ENCODE data around the gene GBA3.

The GBA3 gene

GRCh38 chr4:22689428-22689827 is 3.3 kb upstream of the GBA3 start:
- TF ChIP-seq CTCF (IDR thresholded peaks at IDR 0.05; ENCODE audit: extremely low read depth, missing control alignments) = no peak
- no peak for DNase-seq (ENCODE audit: low spot score)

- no peak for DNase-seq (ENCODE audit: low spot score)
- TF ChIP-seq CTCF (IDR thresholded peaks at IDR 0.05; ENCODE audit: extremely low read depth, missing control alignments) = no peak
These were observed 2.3 kb downstream of the GBA3 start for GRCh38 chr4:22695029-22695428.

GRCh38 chr4:22695917-22696316 is 3.2 kb downstream of the GBA3 start:
- DNase-seq (ENCODE audit: low spot score) = no peak
- TF ChIP-seq CTCF (IDR thresholded peaks at IDR 0.05; ENCODE audit: extremely low read depth, missing control alignments) = no peak

GRCh38 chr4:22703912-22704311 is 11.2 kb downstream of the GBA3 start:
- TF ChIP-seq CTCF (IDR thresholded peaks at IDR 0.05; ENCODE audit: extremely low read depth, missing control alignments) = no peak
- DNase-seq (ENCODE audit: low spot score) = no peak

GRCh38 chr4:22707390-22707789 is 14.7 kb downstream of the GBA3 start:
- DNase-seq (ENCODE audit: low spot score) = no peak
- TF ChIP-seq CTCF (IDR thresholded peaks at IDR 0.05; ENCODE audit: extremely low read depth, missing control alignments) = no peak

GRCh38 chr4:22708961-22709360 is 16.2 kb downstream of the GBA3 start:
- no peak for DNase-seq (ENCODE audit: low spot score)
- no peak for TF ChIP-seq CTCF (IDR thresholded peaks at IDR 0.05; ENCODE audit: extremely low read depth, missing control alignments)

GRCh38 chr4:22712105-22712504 is 19.4 kb downstream of the GBA3 start:
- no peak for TF ChIP-seq CTCF (IDR thresholded peaks at IDR 0.05; ENCODE audit: extremely low read depth, missing control alignments)
- no peak for DNase-seq (ENCODE audit: low spot score)

Data from GM20000 (cell line).